Activated naive CD4-positive, alpha-beta T cell treated with anti-CD3 and anti-CD28 coated beads, Interleukin-2, amount 50 U/mL, for 24 hours (primary cell): ENCODE measurements around the gene AMH.

Source experiments
- H3K27ac Mint-ChIP-seq: one replicate; pipeline ENCODE4 v1.8.0; 2021; ENCODE audit warnings: mild to moderate bottlenecking, mixed read lengths
- H3K27me3 Mint-ChIP-seq: one replicate; pipeline ENCODE4 v1.8.0; 2021; ENCODE audit warnings: mixed read lengths
- H3K36me3 Mint-ChIP-seq: one replicate; pipeline ENCODE4 v1.8.0; 2021; ENCODE audit warnings: mixed read lengths
- H3K4me1 Mint-ChIP-seq: one replicate; pipeline ENCODE4 v1.8.0; 2021; ENCODE audit warnings: mixed read lengths
- H3K4me3 Mint-ChIP-seq: one replicate; pipeline ENCODE4 v1.8.0; 2021; ENCODE audit warnings: mild to moderate bottlenecking, mixed read lengths
- H3K9me3 Mint-ChIP-seq: one replicate; pipeline ENCODE4 v1.8.0; 2021; ENCODE audit warnings: mixed read lengths

AMH gene

DNA sequence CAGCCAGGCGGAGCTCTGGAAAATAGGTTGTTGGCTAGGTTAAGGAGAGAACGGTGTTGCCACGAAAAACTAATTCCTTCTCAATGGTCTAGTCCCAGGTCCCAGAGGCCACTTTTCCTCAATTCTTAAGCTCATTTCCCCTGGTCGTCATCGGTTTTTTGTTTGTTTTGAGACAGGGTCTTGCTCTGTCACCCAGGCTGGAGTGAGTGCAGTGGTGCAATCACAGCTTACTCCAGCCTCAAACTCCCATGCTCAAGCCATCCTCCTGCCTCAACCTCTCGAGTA lies 11.3 kb upstream of the AMH start:
- Mint-ChIP-seq H3K27me3 (no peaks in the 10 kb centered on the region), H3K27ac (peak overlapping the region; percentile 79), H3K9me3 (no peaks in the 10 kb centered on the region), H3K4me1 (peaks cover 68% of the 10 kb centered on the region), H3K4me3 (peak overlapping the region; percentile 97), H3K36me3 (peaks cover 13% of the 10 kb centered on the region)

DNA sequence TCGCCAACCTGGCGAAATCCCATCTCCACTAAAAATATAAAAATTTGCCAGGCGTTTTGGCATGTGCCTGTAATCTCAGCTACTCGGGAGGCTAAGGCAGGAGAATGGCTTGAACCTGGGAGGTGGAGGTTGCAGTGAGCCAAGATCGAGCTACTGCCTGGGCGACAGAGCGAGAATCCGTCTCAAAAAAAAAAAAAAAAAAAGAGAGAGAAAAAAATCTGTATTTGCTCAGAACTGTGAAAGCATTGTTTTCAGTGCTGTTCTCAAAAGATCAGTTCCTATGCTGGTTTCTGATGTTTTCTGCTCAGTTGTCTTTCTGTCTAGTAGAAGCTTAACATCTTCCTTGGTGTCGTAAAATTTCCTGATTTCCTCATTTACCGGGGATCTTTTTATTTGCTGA lies 9.9 kb upstream of the AMH start:
- Mint-ChIP-seq H3K9me3 (no peaks in the 10 kb centered on the region), H3K36me3 (peaks cover 13% of the 10 kb centered on the region), H3K4me1 (peaks cover 67% of the 10 kb centered on the region), H3K27ac (peak overlapping the region; percentile 89), H3K4me3 (peak overlapping the region; percentile 97), H3K27me3 (no peaks in the 10 kb centered on the region)

DNA sequence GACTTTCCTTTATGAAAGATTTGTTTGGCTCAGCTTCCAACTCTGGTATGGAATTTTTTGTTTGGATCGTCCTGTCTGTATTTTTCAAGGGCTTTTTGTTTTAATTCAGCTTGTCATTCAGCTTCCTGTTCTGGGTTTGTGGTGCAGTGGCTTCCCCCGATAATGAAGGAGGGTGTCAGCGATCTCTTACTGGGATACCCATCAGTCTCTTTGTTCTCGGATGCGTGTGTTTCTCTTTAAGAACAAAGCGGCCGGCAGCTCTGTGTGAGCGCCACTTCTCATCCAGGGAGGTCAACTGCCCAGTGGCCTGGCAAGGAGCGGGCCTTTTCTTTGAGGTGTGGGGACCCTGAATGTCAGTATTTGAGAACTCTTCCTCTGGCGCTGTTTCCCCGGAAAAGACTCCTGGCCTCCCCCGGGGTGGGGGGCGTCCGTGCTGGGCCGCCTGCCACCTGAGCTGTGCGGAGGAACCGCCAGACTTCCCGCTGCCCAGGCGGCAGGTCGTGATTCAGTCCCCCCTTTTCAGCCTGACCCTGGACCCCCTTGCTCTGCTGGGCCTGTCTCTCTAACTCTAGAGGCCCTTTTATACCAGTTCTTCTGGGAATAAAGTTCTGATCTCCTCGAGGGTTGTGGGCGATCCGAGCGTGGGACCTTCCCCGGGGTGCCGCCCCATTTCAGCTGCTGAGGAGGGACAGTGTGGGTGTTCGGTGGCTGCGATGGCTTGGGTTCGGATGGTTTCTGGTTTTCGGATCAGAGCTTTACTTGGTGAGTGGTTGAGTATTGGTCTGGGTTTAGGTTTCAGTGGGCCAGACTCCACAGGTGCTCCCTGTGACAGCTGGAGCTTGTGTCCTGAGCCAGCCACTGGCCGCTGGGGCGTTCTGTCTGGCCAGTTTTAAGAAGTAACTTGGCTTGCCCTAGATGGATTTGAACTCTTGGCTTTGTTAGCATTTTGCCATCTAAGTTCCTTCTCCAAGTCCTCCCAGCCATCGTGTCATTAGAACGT lies 9.1 kb upstream of the AMH start:
- H3K27me3 Mint-ChIP-seq = no peaks in the 10 kb centered on the region

GRCh38 chr19:2240881-2241760 lies 8.0 kb upstream of the AMH start:
- Mint-ChIP-seq H3K4me3 (peak overlapping the region; percentile 97), H3K9me3 (no peaks in the 10 kb centered on the region), H3K4me1 (peaks cover 57% of the 10 kb centered on the region), H3K27me3 (no peaks in the 10 kb centered on the region), H3K27ac (peak overlapping the region; percentile 17), H3K36me3 (peaks cover 14% of the 10 kb centered on the region)

More for the DNA sequence above, 9.1 kb upstream of the AMH start:
- Mint-ChIP-seq H3K36me3 (peaks cover 13% of the 10 kb centered on the region), H3K9me3 (no peaks in the 10 kb centered on the region), H3K4me1 (peaks cover 59% of the 10 kb centered on the region), H3K4me3 (peak overlapping the region; percentile 97), H3K27ac (peak overlapping the region; percentile 89)

DNA sequence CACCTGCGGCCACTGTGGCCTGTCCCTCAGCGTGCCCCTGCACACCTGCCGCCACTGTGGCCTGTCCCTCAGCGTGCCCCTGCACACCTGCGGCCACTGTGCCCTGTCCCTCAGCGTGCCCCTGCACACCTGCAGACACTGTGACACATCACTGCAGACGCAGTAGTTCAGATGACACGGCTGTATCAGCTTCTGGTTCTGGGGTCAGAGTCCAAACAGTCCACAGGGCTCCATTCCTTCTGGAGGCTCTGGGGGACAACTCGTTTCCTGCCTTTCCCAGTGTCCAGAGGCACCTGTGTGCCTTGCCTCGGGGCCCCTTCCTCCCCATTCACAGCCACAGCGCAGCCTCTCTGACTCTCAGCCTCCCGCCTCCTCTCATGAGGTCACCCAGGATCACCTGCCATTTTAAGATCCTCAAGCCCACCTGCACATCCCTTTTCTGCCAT lies 7.0 kb upstream of the AMH start:
- peaks cover 53% of the 10 kb centered on the region for H3K4me1 Mint-ChIP-seq
- H3K27ac Mint-ChIP-seq = peak overlapping the region; percentile 51
- no peaks in the 10 kb centered on the region for H3K9me3 Mint-ChIP-seq
- H3K4me3 Mint-ChIP-seq = peak overlapping the region; percentile 68
- no peaks in the 10 kb centered on the region for H3K27me3 Mint-ChIP-seq
- peaks cover 12% of the 10 kb centered on the region for H3K36me3 Mint-ChIP-seq

DNA sequence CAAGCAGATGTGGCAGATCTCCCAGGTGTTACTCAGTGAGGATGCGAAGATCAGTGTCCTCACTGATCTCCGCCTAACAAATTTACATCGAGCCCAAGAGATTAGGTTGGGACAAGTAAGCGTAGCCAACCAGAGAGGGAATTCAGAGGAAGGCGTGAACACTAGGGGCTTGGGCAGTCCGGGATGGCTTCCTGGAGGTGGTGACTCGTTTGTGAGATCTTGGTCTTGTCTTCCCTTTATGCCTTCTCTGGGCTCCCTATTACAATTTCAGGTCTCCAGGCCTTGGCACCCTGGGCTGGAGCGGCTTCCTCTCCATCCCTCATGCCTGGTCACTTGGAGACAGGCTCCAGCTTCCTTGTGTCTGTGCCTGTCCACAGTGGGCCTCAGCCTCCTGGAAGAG lies 6.3 kb upstream of the AMH start:
- H3K9me3 Mint-ChIP-seq = no peaks in the 10 kb centered on the region
- peaks cover 10% of the 10 kb centered on the region for H3K36me3 Mint-ChIP-seq
- no peak overlapping the region for H3K4me3 Mint-ChIP-seq
- peaks cover 49% of the 10 kb centered on the region for H3K4me1 Mint-ChIP-seq
- no peak overlapping the region for H3K27ac Mint-ChIP-seq
- no peaks in the 10 kb centered on the region for H3K27me3 Mint-ChIP-seq

GRCh38 chr19:2243274-2244124 lies 5.6 kb upstream of the AMH start:
- Mint-ChIP-seq H3K4me3 (no peak overlapping the region), H3K9me3 (no peaks in the 10 kb centered on the region), H3K27me3 (no peaks in the 10 kb centered on the region), H3K36me3 (peaks cover 7% of the 10 kb centered on the region), H3K4me1 (peaks cover 42% of the 10 kb centered on the region), H3K27ac (no peak overlapping the region)

GRCh38 chr19:2244125-2244411 lies 5.1 kb upstream of the AMH start:
- peaks cover 37% of the 10 kb centered on the region for H3K4me1 Mint-ChIP-seq
- peaks cover 6% of the 10 kb centered on the region for H3K36me3 Mint-ChIP-seq
- no peak overlapping the region for H3K4me3 Mint-ChIP-seq
- H3K9me3 Mint-ChIP-seq = no peaks in the 10 kb centered on the region
- H3K27ac Mint-ChIP-seq = no peak overlapping the region
- H3K27me3 Mint-ChIP-seq = no peaks in the 10 kb centered on the region

DNA sequence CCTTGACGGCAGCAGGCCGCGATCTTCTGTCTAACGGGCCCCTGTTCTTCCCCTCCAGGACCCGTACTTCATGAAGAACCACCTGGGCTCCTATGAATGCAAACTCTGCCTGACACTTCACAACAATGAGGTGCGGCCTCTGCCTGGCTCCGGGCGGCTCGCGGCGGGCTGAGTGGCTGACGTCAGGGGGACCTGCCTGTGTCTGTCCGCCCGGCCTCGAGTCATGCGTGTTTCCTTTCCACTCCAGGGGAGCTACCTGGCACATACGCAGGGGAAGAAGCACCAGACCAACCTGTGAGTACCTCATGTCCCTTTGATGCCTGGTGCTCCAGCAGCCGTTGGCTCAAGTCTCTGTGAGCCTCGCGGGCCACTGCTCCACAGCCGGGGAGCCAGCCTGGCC lies 4.6 kb upstream of the AMH start:
- Mint-ChIP-seq H3K9me3 (no peaks in the 10 kb centered on the region), H3K4me3 (no peak overlapping the region)

DNA sequence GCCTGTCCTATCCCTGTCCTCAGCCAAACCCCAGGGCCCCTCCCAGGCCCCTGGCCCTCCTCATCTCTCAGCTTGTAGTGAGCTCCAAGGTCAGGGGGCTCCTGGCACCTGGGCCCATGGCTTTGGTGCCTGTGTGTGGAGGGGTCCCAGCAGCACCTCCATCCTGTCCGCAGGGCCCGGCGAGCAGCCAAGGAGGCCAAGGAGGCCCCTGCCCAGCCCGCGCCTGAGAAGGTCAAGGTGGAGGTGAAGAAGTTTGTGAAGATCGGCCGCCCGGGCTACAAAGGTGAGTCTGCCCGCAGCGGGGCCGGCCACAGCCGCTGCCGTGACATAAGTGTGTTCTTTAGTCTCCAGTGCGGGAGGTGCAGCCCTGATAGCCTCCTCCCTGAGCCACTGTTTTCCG lies 3.9 kb upstream of the AMH start:
- Mint-ChIP-seq H3K27ac (no peak overlapping the region), H3K27me3 (no peaks in the 10 kb centered on the region), H3K4me3 (no peak overlapping the region), H3K4me1 (peaks cover 25% of the 10 kb centered on the region), H3K36me3 (peaks cover 1% of the 10 kb centered on the region), H3K9me3 (no peaks in the 10 kb centered on the region)

More for the DNA sequence above, 4.6 kb upstream of the AMH start:
- H3K36me3 Mint-ChIP-seq = peaks cover 4% of the 10 kb centered on the region
- no peaks in the 10 kb centered on the region for H3K27me3 Mint-ChIP-seq
- peaks cover 32% of the 10 kb centered on the region for H3K4me1 Mint-ChIP-seq
- no peak overlapping the region for H3K27ac Mint-ChIP-seq

DNA sequence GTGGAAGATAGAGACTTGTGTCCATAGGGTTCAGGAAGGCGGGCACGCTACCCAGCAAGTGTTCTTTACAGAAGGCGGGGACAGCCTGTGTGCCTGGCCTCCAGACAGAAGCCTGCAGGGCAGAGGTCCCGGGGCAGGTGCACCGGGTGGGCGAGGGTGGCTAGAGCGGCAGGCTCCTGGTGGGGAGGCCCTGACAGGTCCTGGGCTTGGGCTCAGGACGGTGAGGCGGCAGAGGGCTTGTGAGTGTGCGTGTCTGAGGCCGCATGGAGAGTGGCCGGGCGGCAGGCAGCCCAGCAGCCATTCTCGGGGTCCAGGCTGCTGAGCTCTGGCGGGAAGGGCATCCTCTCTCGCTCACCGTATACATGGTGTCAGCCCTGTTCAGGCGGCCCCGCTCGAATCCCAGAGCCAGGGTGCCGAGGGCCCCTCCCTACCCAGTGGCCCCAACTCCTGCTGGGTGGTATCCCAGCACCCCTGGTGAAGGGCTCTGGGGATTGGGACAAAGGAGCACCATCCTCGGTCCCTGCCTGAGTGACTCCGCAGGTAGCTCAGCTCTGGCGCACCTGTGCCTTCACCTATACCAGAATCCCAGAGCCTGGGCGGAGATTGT lies 3.0 kb upstream of the AMH start:
- Mint-ChIP-seq H3K27ac (no peak overlapping the region), H3K36me3 (peaks cover 1% of the 10 kb centered on the region), H3K4me1 (peaks cover 17% of the 10 kb centered on the region), H3K27me3 (no peaks in the 10 kb centered on the region), H3K9me3 (no peaks in the 10 kb centered on the region), H3K4me3 (no peak overlapping the region)

GRCh38 chr19:2246801-2247361 lies 2.2 kb upstream of the AMH start:
- no peaks in the 10 kb centered on the region for H3K9me3 Mint-ChIP-seq
- H3K27ac Mint-ChIP-seq = no peak overlapping the region
- no peak overlapping the region for H3K4me3 Mint-ChIP-seq
- H3K4me1 Mint-ChIP-seq = peaks cover 10% of the 10 kb centered on the region
- peaks cover 1% of the 10 kb centered on the region for H3K36me3 Mint-ChIP-seq
- H3K27me3 Mint-ChIP-seq = no peaks in the 10 kb centered on the region

GRCh38 chr19:2247433-2248101 lies 1.6 kb upstream of the AMH start:
- no peaks in the 10 kb centered on the region for H3K27me3 Mint-ChIP-seq
- H3K27ac Mint-ChIP-seq = no peak overlapping the region
- H3K36me3 Mint-ChIP-seq = peaks cover 1% of the 10 kb centered on the region
- peaks cover 5% of the 10 kb centered on the region for H3K4me1 Mint-ChIP-seq
- no peak overlapping the region for H3K4me3 Mint-ChIP-seq
- H3K9me3 Mint-ChIP-seq = no peaks in the 10 kb centered on the region
